K562 (cell line): ENCODE results near the gene KMT2E. TPM values are rescaled to one million over a fixed set of nuclear protein-coding genes. Genes with fewer than 3 reads are reported as not detected.

Source experiments
- CBX1 ChIP-seq: sonication (generic); IDR thresholded peaks from 2 replicates; pipeline ENCODE4 v1.6.1; 2016; ENCODE audit warnings: antibody characterized with exemption, low read depth, mild to moderate bottlenecking
- DNMT1 ChIP-seq: fragments of 450-650 bp; IDR thresholded peaks from 2 replicates; pipeline ENCODE4 v1.6.1; 2016; ENCODE audit warnings: antibody characterized with exemption, mild to moderate bottlenecking
- ELF2 ChIP-seq: fragments of 250-450 bp; sonication (Bioruptor Pico); IDR thresholded peaks from 2 replicates; pipeline ENCODE4 v1.5.0; 2021; ENCODE audit warnings: mild to moderate bottlenecking
- FOSL1 ChIP-seq: fragments of 200-800 bp; sonication (Bioruptor generic); conservative IDR thresholded peaks from 2 replicates; pipeline ENCODE4 v1.6.1; 2016; ENCODE audit warnings: missing genetic modification characterization, missing compliant biosample characterization
- HDAC1 ChIP-seq, 2 experiments: fragments of 450-650 bp; IDR thresholded peaks; 2 replicates each; pipeline ENCODE4 v1.6.1; 2016 to 2017; ENCODE audit warnings: inconsistent platforms in 1 of 2, mild to moderate bottlenecking in 1 of 2, moderate library complexity in 1 of 2
- HDAC2 ChIP-seq: fragments of 450-650 bp; IDR thresholded peaks from 2 replicates; pipeline ENCODE4 v1.6.1; 2016; ENCODE audit warnings: mild to moderate bottlenecking
- KAT8 ChIP-seq: fragments of 450-650 bp; IDR thresholded peaks from 2 replicates; pipeline ENCODE4 v1.6.1; 2016; ENCODE audit warnings: low read depth, mild to moderate bottlenecking
- KLF13 ChIP-seq: fragments of 450-650 bp; IDR thresholded peaks from 2 replicates; pipeline ENCODE4 v1.6.1; 2016; ENCODE audit warnings: missing genetic modification characterization, low read depth, mild to moderate bottlenecking, missing compliant biosample characterization, moderate library complexity, borderline replicate concordance
- MIER1 ChIP-seq: fragments of 450-650 bp; IDR thresholded peaks from 2 replicates; pipeline ENCODE4 v1.6.1; 2016; ENCODE audit warnings: antibody characterized with exemption, mild to moderate bottlenecking, low read depth
- NEUROD1 ChIP-seq: fragments of 150-350 bp; IDR thresholded peaks from 2 replicates; pipeline ENCODE4 v1.6.1; 2014; ENCODE audit warnings: borderline replicate concordance, low read length, low read depth; ENCODE audit not compliant: partially characterized antibody
- NR4A1 ChIP-seq, 2 experiments: fragments of 250-450 bp in 1 of 2; fragments of 450-650 bp in 1 of 2; sonication (Bioruptor Pico) in 1 of 2; IDR thresholded peaks; 2 replicates each; pipeline versions ENCODE4 v1.4.0 to v1.6.1; 2016 to 2020; ENCODE audit warnings: mild to moderate bottlenecking in 2 of 2, missing compliant biosample characterization in 1 of 2, missing genetic modification characterization in 1 of 2, moderate library complexity in 1 of 2
- POLR2AphosphoS2 ChIP-seq: IDR thresholded peaks from 2 replicates; pipeline ENCODE4 v1.6.1; 2012; ENCODE audit warnings: low read length, improper control_type of control experiment
- POLR2B ChIP-seq: fragments of 450-650 bp; IDR thresholded peaks from 2 replicates; pipeline ENCODE4 v1.6.1; 2018; ENCODE audit warnings: low read depth; ENCODE audit not compliant: partially characterized antibody
- RB1 ChIP-seq: fragments of 450-650 bp; IDR thresholded peaks from 2 replicates; pipeline ENCODE4 v1.6.1; 2017; ENCODE audit warnings: low read depth, mild to moderate bottlenecking
- RBBP5 ChIP-seq: fragments of 200-600 bp; sonication (generic); IDR thresholded peaks from 2 replicates; pipeline ENCODE4 v1.6.1; 2012; ENCODE audit warnings: borderline replicate concordance, mild to moderate bottlenecking, low read length, control low read depth, inconsistent platforms; ENCODE audit not compliant: insufficient read depth, poor library complexity, severe bottlenecking
- RBM14 ChIP-seq: fragments of 200-400 bp; formaldehyde crosslinking; IDR thresholded peaks from 2 replicates; pipeline ENCODE4 v1.6.1; 2018; ENCODE audit warnings: low read depth, mild to moderate bottlenecking, low read length, moderate library complexity, borderline replicate concordance; ENCODE audit not compliant: insufficient read depth
- SP1 ChIP-seq: sonication (generic); formaldehyde crosslinking; IDR thresholded peaks from 2 replicates; pipeline ENCODE4 v1.8.1; 2022; ENCODE audit warnings: mild to moderate bottlenecking, missing genetic modification reagents
- SPI1 ChIP-seq: IDR thresholded peaks from 2 replicates; pipeline ENCODE4 v1.6.1; 2011; ENCODE audit warnings: low read depth, low read length, control low read depth, borderline replicate concordance
- ZBTB7A ChIP-seq: IDR thresholded peaks from 2 replicates; pipeline ENCODE4 v1.6.1; 2011; ENCODE audit warnings: low read depth, mild to moderate bottlenecking, low read length, moderate library complexity, borderline replicate concordance; ENCODE audit not compliant: control insufficient read depth
- ZNF175 ChIP-seq: fragments of 200-800 bp; sonication (Bioruptor generic); IDR thresholded peaks from 2 replicates; pipeline ENCODE4 v1.6.1; 2016; ENCODE audit warnings: low read depth, mild to moderate bottlenecking, missing genetic modification characterization, missing compliant biosample characterization
- ZNF217 ChIP-seq: sonication (generic); formaldehyde crosslinking; IDR thresholded peaks from 2 replicates; pipeline ENCODE4 v1.8.0; 2022; ENCODE audit warnings: mild to moderate bottlenecking, missing genetic modification reagents
- polyA plus RNA-seq, 8 experiments: library from polyadenylated mRNA; depleted of rRNA in 4 of 8; stranded (reverse) in 5 of 8; unstranded in 3 of 8; fragments of >200 nt; fragmentation: Nextera tagmentation in 2 of 8; fragmentation: Illumina TruSeq in 1 of 8; extraction: Ambion mirVana in 2 of 8; extraction: Trizol in 1 of 8; gene quantifications; 2 replicates each; pipeline versions ENCODE4 v1.2.1 to v1.2.3, GENCODE V29; 2011 to 2014; ENCODE audit warnings: inconsistent platforms in 1 of 8, missing spikeins in 1 of 8
- total RNA-seq, 7 experiments: library from RNA; depleted of rRNA in 6 of 7; stranded (reverse); fragments of >200 nt in 6 of 7; fragmentation: Illumina TruSeq in 2 of 7; extraction: Trizol in 2 of 7; gene quantifications; 2 replicates each; pipeline versions ENCODE4 v1.2.1 to v1.2.3, GENCODE V29; 2011 to 2021; ENCODE audit warnings: low replicate concordance in 1 of 7
- TF ChIP-seq, protein P1 (sequence below): sonication (generic); formaldehyde crosslinking; IDR thresholded peaks from 2 replicates; pipeline ENCODE4 v1.8.0; 2022; ENCODE audit warnings: mild to moderate bottlenecking, missing genetic modification reagents, borderline replicate concordance
- TF ChIP-seq, protein P2 (sequence below): sonication (generic); formaldehyde crosslinking; IDR thresholded peaks from 2 replicates; pipeline ENCODE4 v1.9.0; 2022; ENCODE audit warnings: mild to moderate bottlenecking, missing genetic modification reagents
- TF ChIP-seq, protein P3 (sequence below): sonication (generic); formaldehyde crosslinking; IDR thresholded peaks from 2 replicates; pipeline ENCODE4 v1.8.0; 2022; ENCODE audit warnings: mild to moderate bottlenecking, missing genetic modification reagents

The KMT2E gene
- total and polyA plus RNA-seq, 9 of the 15 experiments (the other 6 are each of a cell fraction or from before 2014, with no cell fraction given), result 8.9 to 55.3 (median 38.1) TPM

DNA sequence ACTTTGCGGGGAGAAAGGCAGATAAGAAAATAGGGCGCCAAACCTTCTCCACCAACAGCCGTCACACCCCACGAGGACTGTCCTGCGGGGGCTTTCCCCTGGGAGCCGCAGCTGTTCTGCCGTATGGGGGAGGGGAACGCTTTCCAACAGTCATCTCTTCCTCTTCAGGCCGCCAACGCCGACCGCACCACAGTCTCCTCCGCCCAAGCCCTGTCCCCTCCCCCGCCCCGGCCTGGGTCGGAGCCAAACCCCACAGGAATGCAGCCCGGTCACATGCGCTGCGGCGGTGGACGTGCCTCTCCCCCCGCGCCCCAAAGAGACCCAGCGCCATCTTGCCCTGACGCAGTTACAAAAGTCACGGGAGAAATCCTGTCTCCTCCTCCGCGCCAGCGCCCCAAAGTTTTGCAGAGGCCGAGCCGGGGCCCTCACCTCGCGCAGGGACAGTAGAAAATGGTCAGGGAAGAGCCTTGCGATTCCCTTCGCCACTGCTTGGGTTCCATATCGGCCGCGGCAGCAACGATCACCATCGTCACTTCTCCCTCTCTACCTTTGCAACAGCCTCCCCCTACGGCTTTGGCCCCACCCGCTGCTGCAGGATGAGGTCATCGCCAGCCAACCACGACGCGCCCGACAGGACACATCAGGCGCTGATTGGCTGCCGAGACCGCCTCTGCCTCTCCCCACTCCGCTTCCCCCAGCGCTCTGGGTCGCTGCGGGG lies 1.3 kb upstream of the KMT2E start (continued):
- TF ChIP-seq NEUROD1 (peak; percentile 97), KLF13 (tag) (peak; percentile 10; the same call in 1 of the 2 replicates), FOSL1 (tag) (peak; percentile 86), ZBTB7A (peak; percentile 87), ZNF175 (CRISPR knock-in tag) (no peak; the same call in 1 of the 2 replicates), KAT8 (no peak), SP1 (CRISPR knock-in tag) (peak; percentile 94), POLR2B (peak; percentile 37), DNMT1 (no peak), CBX1 (peak; percentile 97), RB1 (peak; percentile 91), HDAC2 (peak; percentile 97), RBM14 (no peak; the same call in 1 of the 2 replicates), ELF2 (CRISPR knock-in tag) (no peak; the same call in 1 of the 2 replicates), NR4A1 (CRISPR knock-in tag; IDR thresholded peaks at IDR 0.05) (peak; percentile 78; the same call in 1 of the 2 replicates), NR4A1 (tag; IDR thresholded peaks at IDR 0.05) (peak; percentile 85), POLR2AphosphoS2 (peak; percentile 93; the same call in 1 of the 2 replicates), MIER1 (0 out of 2 replicates have a peak, but pooled peaks have one; percentile 21), RBBP5 (peak; percentile 74), HDAC1 (IDR thresholded peaks at IDR 0.05) (peak in 1 of 2 experiments; percentile 99; a peak in 3 of 4 replicates), ZNF217 (0 out of 2 replicates have a peak, but pooled peaks have one; percentile 72), SPI1 (peak; percentile 81)
- TF ChIP-seq, protein P1, sequence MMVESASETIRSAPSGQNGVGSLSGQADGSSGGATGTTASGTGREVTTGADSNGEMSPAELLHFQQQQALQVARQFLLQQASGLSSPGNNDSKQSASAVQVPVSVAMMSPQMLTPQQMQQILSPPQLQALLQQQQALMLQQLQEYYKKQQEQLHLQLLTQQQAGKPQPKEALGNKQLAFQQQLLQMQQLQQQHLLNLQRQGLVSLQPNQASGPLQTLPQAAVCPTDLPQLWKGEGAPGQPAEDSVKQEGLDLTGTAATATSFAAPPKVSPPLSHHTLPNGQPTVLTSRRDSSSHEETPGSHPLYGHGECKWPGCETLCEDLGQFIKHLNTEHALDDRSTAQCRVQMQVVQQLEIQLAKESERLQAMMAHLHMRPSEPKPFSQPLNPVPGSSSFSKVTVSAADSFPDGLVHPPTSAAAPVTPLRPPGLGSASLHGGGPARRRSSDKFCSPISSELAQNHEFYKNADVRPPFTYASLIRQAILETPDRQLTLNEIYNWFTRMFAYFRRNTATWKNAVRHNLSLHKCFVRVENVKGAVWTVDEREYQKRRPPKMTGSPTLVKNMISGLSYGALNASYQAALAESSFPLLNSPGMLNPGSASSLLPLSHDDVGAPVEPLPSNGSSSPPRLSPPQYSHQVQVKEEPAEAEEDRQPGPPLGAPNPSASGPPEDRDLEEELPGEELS (CRISPR knock-in tag), result peak; percentile 94
- TF ChIP-seq, protein P2, sequence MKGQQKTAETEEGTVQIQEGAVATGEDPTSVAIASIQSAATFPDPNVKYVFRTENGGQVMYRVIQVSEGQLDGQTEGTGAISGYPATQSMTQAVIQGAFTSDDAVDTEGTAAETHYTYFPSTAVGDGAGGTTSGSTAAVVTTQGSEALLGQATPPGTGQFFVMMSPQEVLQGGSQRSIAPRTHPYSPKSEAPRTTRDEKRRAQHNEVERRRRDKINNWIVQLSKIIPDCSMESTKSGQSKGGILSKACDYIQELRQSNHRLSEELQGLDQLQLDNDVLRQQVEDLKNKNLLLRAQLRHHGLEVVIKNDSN (CRISPR knock-in tag), result peak; percentile 98
- TF ChIP-seq, protein P3, sequence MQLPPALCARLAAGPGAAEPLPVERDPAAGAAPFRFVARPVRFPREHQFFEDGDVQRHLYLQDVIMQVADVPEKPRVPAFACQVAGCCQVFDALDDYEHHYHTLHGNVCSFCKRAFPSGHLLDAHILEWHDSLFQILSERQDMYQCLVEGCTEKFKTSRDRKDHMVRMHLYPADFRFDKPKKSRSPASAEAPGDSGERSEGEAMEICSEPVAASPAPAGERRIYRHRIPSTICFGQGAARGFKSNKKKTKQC (CRISPR knock-in tag), result peak; percentile 80
